GM12873 (cell line): ENCODE results near the gene B3GALNT1.

Source experiments
- CTCF ChIP-seq: IDR thresholded peaks from 2 replicates; pipeline ENCODE4 v1.5.1; 2012; ENCODE audit warnings: low read depth, mild to moderate bottlenecking, moderate library complexity, low read length, control low read depth; ENCODE audit not compliant: insufficient read depth; ENCODE audit errors: missing control alignments

Gene B3GALNT1

GRCh38 chr3:161043336-161044035 is 61.7 kb downstream of the B3GALNT1 start:
- TF ChIP-seq CTCF: no peak

GRCh38 chr3:161042023-161042501 is 63.1 kb downstream of the B3GALNT1 start:
- no peak for TF ChIP-seq CTCF

- no peak for TF ChIP-seq CTCF
Observed at GRCh38 chr3:161038725-161039124, 66.4 kb downstream of the B3GALNT1 start.

GRCh38 chr3:161035711-161036110 is 69.4 kb downstream of the B3GALNT1 start:
- TF ChIP-seq CTCF: no peak

GRCh38 chr3:161034913-161035550 is 70.1 kb downstream of the B3GALNT1 start:
- peak; percentile 32 for TF ChIP-seq CTCF
